DND-41 (cell line): ENCODE measurements around the gene SLC12A8.

Experiments used
- CTCF ChIP-seq: IDR thresholded peaks from 2 replicates; pipeline ENCODE4 v1.5.1; 2012; ENCODE audit warnings: borderline replicate concordance, low read length, moderate library complexity, mild to moderate bottlenecking; ENCODE audit not compliant: poor library complexity, severe bottlenecking; ENCODE audit errors: extremely low read depth
- EZH2 ChIP-seq: IDR thresholded peaks from 3 replicates; pipeline ENCODE4 v1.6.1; 2012; ENCODE audit warnings: borderline replicate concordance, low read depth, mild to moderate bottlenecking, moderate library complexity, low read length, inconsistent platforms; ENCODE audit not compliant: severe bottlenecking

DNA sequence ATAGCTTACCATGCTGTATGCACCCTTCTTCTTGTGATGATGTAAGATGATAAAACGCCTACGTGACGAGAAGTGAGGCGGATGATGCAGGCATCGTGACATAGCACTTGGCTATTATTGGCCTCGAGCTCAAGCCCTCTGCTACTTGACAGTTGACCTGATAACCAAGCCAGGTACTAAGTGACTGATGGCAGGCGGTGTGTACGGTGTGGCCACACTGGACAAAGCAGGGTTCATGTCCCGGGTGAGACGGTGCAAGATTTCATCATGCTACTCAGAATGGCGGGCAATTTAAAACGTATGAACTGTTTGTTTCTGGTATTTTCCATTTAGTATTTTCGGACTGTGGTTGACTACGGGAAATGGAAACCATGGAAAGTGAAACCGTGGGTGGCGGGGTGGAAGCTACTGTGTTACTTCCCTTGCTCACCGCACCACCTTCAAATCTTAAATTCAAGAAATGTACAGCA, 57.7 kb downstream of the SLC12A8 start:
- TF ChIP-seq CTCF = no peak
- TF ChIP-seq EZH2 = no peak
